Hindlimb muscle (tissue), 1 donor: ENCODE data around the gene PRKCE. TPM values are rescaled to one million over a fixed set of nuclear protein-coding genes. Genes with fewer than 3 reads are reported as not detected.

ENCODE experiments used
- DNase-seq: peaks from one replicate; pipeline ENCODE4 v3.0.0-alpha.2; 2013
- polyA plus RNA-seq: library from polyadenylated mRNA; unstranded; fragments of 120-200 nt; gene quantifications from one replicate; pipeline ENCODE4 v1.2.1, GENCODE V29; 2013; ENCODE audit not compliant: insufficient read length

PRKCE gene
- polyA plus RNA-seq, 1 donor: 4.6 TPM

DNA sequence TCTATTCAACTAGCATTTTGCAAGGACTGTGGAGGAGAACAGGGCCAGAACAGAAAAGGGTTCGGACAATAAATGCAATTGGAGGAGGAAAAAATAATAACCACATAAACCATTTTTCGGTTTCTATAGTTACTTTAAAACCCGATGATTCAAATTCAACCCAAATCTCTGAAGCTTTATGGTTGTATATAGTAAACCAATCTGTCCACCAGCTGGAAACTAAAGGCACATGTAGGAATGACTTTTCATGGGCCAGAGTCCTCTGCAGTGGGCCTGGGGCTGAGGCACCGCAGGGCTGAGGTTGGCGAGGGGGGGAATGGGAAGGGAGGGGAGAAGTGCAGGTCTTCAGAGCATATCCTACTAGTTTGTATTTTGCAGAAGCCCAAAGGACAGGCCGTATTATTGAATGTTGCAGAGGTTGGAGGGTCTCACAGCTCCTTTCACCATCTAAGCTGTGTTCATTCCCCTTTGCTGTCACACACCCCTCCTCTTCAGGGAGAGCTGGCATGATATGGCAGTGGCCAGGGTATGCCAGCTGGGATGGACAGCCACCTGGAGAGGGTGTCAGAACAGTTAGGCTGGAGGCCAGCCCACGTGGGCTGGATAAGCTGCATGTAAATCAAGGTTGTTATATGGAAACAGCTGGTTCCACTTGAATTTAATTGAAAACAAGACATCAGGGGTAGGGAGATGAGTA, 267.1 kb downstream of the PRKCE start:
- DNase-seq: no peak

DNA sequence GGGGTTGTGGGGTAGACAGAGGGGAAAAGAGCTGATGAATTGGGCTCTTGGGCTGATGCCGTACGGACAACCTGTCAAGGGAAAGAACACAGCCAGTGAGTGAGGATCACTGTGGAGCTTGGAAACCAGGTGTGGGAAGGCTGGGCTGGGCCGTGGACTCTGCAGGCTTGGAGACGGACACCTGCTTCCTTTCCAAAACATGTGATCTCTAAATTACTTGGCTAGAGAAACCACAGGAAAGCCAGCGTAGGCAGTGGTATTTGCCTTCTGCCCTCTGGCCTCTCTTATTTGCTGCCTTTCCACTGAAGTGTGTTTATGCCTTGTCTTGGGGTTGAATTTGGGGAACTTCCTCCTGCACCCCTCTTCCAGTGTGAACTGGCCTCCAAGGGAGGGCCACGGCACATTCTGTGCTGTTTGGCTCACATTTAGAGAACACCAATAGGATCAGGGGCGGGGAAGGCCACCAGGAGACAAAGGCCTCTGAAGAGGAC, 267.7 kb downstream of the PRKCE start:
- DNase-seq: no peak

DNA sequence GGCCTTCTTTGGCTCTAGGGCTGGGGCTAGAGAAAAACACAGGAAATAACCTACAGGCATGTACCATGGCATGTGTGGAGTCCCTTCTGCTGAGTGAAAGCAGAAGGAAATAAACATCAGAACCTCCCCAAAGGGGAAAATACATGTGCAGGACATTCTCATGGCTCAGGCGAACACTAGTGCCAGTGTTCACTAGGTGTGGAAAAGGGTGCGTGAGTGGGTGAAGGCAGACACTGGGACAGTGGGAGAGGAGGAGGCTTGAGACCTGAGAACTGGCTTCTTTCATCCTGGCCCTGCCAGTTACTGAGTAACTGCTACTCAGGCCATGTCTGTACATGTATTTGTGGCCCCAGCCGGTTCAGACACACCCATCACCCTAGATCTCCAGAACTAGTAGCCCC, 268.2 kb downstream of the PRKCE start:
- DNase-seq: no peak

DNA sequence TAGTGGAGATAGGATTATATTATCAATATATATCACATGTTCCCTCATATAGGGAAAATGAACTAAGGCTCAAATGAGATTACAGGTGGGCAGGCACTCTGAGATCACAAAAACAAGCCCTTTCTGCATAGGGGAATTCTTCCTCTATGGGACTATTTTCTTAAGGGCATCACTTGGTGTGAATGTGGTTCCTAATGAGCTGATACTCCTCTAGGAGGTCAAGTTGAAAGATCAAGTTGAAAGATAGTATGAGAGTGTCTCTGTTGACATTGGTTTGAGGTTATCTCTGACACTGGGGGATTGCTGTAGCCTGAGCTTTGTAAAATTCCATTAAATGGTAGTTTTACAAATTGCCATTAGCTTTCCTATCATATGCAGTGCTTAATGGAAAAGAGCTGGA, 270.4 kb downstream of the PRKCE start:
- no peak for DNase-seq

DNA sequence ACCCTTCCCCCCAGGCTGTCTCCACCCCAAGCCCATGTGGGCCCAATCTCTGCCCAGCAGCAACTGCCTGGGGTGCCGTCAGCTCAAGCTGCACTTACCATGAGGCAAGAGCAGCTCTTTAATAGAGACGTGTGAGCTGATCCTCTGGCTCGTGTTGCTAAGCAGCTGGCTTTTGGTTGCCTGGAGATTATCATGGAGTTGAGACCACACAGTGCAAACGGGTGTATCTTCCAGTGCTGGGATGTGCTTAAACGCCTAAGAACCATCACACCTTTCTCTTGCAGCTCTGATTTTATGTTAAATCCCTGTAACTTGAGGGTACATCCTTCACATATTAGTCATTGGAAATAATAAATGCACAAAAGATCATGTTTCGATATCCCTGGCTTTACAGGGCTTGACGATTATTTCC, 271.1 kb downstream of the PRKCE start:
- no peak for DNase-seq

DNA sequence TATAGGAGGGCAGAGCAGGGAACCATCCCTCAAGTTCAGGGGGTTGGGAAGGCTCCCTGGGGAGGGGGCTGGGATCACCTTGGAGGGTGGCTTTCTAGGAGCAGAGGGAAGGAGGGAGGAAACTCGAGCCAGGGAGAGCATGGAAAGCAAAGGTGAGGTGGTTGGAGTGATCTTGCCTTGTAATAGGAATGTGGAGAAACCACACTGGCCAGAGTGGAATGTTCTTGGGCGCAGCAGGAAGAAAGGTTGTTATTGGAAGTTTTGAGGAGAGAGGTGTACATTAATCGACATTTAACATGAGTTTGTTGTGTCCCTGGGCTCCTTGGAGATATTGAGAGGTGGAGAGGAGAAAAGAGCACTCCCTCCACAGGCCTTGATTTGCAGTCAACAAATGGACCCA, 272.2 kb downstream of the PRKCE start:
- DNase-seq: no peak

DNA sequence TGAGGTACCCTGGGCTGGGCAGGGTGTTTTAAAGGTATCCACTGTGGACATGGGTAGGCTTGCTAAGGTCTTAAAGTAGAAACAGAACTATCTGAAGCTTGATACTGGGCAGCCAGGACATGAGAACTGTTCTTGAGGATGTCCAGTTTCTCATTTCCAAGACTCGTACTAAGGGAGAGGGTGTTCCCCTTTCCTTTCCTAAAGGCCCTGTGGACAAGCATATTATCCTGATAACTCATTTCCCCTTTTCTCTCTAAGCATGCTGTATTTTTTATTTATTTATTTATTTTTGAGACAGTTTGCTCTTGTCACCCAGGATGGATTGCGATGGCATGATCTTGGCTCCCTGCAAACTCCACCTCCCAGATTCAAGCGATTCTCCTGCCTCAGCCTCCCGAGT, 273.6 kb downstream of the PRKCE start:
- no peak for DNase-seq

DNA sequence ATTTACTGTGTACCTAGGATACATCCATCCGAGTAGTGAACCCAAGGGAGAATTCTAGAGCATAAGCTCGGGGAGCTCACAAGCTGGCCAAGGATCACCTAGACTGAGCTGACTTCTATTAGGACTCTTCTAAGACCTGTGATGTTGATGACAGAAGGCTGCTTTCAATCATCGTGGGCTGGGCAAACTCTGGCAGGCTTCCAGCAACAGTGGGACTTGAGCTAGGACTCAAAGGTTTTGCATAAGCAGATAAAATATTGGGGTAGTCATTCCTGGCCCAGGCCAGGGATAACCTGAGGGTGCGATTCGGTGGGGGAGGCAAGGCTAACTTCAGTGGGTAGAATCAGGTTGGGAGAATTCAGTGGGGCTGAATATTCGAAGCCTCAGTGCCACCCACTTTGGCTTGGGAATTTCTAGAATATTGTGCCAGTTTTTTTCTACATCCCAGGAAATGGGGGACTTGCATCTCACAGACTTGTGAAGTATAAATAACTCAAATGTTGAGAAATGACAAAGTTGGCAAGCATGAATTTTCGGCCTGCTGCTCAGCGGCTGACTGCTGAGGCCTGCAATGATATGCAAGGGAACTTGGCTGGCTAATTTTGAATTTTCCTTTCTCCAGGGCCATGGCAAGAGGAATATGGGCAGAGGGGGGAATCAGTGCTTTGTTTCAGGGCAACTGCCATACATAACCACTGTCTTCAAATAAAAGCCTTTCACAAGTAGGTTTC, 274.3 kb downstream of the PRKCE start:
- DNase-seq: no peak

DNA sequence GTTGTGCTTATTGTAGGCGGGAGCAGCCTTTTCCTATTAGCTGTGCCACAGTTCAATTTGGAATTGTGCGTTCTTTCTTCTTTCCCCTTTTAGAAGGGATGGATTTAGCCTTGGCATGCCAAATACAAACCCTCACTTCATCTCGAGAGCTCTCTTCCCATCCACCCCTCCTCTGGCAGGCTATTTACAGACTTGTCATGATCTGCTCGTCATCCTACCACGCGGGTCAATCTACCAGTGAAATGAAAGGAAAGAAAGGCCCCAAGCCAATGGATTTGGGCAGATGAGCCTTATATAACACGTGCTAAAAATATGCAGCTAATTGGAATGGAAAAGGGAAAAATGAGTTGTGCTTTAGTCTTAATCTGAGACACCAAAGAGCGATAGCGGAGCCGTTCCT, 277.5 kb downstream of the PRKCE start:
- DNase-seq: no peak

DNA sequence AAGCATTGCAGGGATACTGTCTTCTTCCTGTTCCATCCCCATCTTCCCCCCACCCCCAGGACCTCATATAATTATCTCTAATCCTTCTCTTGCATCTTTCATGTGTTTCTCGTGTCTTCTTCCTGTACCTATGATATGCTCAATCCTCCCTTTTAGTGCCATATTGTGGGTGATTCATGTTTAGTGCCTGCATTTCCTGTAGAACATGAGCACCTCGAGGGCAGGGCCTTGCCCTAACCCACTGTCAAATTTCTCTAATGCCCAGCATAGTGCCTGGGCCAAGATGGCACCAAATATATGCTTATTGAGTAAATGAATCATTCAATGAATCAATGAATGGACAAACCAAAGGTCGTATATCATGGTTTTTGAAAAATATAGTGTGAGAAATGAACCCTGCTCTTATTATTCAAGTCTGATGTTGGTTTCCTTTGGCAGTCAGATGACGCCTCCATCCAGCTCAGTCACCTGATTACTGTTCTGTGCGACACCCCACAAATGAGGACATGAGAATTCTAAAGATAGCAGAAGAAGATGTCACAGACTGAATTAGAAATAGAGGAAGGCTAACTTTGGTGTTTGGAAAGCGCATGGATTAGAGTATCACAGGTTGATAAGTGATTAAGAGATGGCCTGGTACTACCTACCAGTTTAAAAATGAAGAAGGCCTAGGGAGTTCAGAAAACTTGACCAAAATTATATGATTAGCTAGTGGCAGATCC, 278.4 kb downstream of the PRKCE start:
- DNase-seq: no peak

DNA sequence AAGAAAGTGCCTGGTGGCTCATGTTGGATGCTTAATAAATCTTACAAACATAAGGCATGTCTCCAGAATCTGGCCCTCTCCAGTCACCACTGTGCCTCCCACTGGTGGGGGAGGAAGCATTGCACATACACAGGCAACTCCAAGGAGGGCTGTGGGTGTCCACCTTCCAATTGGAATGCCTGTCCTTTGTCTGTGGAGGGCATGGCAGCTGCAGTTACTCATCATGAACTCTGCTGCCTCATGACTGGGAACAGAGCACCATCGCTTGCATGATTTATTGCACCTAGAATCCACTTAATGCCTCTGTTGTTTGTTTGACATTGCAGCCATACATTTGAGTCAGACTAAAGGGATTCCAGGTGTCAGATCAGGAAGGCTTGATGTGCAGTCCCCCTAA, 278.9 kb downstream of the PRKCE start:
- no peak for DNase-seq

DNA sequence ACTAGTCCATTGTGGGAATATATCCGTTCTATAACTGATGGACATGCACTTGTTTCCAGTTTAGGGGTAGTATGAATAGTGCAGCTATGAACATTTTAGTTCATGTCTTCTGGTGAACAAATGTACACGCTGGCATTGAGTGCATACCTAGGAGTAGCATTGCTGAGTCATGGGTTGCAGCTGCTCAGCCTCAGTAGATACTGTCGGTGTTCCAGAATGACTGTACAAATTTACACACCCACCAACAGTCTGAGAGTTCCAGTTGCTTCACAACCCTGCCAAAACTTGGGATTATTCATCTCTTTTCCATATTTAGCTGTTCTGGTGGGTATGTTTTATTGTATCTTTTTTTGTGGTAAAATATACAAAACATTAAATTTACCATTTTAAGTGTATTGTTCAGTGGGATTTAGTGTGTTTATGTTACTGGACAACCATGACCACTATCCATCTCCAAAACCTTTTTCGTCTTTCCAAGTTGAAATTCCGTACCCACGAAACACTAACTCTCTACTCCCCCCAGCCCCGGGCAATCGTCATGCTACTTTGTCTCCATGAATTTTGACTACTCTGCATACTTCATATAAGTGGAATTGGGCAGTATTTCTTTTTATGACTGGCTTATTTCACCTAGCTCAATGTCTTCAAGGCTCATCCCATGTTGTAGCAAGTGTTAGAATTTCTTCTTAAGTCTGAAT, 281.0 kb downstream of the PRKCE start:
- DNase-seq: no peak

DNA sequence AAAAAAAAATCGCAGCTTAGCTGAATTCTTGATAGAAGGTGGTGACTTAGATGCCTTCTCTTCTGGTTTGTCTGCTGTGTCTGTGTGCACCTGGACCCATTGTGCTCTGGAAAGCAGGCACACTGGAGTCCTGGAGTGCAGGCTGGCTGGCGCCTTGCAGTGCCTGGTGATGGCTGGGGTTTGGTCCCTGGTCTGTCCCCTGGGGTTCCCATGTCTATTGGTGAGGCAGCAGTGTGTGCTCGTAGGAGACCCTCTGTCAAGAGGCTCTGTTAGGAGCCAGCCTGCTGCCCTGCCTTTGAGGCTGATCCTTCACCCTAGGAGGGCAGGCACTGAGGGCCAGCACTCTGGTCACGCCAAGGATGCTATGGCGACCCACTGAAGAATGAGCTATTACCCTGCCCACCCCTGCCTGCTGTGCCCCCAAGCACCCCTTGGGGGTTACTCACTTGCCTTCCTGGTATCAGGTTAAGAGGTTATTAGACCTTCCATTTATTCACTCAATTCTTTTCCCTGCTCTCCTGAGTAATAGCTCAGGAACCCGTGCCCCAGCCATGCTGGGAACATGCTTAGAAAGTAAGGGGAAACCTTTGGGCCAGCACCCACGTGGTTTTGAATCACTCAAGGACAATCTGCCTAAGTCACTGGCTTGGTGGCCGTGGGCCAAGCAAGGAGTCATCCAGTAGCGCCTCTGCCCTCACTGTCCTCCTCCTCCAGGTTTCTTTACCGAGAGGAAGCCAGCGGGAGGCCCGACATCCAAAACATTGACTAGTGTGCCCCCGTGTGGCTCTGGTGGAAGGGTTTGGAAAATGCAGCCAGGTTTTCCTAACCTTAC, 284.5 kb downstream of the PRKCE start:
- DNase-seq: peak; percentile 86

DNA sequence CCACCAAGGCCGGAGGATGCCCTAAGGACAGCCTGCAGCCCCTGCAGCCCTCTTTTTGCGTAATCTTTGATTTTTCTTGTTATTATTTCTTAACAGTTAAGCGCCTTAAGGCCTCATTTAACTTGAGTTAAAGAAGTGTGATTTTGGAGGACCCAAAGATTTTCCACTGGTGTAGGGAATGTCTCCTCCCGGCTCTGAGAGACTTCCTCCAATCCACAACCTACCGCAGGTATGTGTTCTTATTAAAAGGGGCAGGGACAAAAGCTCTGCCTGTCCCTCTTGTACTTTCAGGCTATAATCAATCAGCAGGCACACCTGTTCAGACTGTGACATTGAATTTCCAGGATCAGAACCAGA, 285.1 kb downstream of the PRKCE start:
- no peak for DNase-seq

DNA sequence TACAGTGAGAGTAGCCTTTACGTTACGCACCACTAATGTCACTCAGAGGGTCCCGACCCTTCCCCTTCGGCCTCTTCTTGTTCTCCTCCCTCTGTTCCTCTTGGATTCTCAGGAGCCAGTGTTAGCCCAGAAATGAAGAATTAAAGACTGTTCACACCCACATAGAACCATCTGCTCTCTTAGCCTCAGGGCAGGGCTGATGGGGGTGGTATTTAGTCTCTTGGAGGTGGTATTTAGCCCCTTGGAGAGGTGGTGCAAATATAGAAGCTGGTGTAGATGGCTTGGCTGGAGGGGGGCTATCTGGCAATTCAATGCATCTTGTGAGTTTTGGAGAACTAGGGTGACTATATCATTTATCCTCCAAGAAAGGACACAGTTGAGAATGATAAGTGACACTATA, 286.5 kb downstream of the PRKCE start:
- DNase-seq: no peak

DNA sequence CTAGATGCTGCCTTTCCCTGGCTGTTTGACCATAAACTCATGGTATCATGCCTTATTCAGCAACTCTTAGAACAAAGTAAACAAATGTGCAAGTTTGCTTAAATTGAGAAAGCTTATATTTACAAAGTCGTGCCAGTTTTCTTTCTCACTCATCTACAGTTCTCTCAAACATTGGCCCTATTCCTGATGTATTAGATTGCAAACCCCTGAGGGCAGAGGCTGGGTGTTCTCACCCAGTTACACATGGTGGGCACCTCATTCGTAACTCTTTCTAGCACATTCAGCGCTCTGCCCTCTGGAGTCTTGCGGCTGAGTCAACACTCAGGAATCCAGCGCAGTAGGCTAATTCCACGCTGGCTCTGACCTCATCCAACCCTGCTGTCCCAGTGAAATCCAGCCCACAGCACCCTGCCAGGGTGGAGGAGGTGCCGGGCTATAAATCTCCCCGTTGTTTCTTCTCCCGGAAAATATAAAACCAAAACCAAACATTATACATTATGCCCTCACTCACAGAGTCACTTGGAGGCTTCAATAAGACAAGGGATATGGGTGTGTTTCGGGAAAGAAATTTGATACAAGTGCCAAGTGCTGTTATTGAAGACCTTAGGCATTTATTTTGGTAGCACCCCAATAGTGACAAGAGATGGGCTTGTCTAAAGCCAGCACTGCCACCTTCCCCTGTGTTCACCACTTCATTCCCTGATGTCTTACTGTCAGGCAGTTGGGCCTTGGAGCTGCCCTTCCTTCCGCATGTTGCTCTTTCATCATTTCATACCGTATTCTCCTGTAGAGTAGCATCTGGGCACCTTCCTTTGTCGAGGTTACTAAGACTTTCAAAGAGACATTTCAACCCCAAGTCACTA, 287.4 kb downstream of the PRKCE start:
- DNase-seq: no peak

DNA sequence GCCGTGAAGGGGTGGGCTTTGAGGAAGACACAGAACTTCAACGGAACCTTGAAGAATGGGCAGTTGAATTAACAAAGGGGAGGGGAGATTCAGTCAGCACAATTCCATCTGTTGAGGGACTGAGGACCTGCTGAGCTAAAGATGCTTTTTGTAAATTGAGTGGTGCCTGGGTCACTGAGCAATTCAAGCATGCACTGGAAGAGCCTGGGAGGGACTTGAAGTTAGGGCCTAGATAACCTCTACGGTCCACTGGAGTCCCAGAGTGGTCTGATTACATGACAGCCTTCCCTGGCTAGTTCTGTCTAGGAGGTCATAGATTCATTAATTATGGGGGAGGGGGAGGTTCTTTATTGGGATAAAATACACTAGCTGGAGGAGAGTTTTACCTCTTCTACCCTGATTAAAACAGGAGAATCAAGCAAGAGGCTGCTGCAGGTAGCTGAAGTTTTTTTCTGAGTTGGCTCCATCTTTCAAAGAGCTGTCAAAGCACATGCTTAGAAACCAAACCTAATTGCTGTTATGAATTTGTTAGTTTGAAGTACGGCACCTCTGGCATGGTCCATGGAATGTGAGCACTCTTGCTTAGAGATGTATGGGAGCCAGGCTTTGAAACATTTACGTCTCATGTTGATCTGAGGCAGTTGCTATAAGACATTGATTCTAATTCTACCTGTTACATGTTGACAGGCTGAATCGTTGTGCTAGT, 290.2 kb downstream of the PRKCE start:
- no peak for DNase-seq

DNA sequence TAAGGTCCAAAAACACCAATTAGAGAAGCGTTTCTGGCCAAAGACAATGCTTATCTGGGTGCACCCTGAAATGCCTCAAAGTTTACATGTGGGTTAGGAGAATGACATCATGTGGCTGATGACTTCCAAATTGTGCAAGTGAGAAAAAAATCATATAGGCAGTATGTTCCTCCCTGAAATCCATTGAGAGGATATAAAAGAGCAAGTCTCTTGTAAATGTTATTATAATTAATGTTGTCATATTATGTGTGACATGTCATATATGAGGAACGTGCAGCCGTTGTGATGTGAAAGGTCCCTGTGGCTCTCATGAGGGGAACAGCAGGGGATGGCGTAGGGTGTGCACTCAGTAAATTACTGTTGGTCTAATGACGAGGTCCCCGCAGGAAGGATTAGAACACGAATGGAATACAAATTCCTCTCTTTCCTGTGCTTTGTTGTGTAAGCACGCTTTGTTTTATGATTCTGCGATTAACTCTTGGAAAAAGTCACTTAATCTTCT, 290.8 kb downstream of the PRKCE start:
- no peak for DNase-seq

DNA sequence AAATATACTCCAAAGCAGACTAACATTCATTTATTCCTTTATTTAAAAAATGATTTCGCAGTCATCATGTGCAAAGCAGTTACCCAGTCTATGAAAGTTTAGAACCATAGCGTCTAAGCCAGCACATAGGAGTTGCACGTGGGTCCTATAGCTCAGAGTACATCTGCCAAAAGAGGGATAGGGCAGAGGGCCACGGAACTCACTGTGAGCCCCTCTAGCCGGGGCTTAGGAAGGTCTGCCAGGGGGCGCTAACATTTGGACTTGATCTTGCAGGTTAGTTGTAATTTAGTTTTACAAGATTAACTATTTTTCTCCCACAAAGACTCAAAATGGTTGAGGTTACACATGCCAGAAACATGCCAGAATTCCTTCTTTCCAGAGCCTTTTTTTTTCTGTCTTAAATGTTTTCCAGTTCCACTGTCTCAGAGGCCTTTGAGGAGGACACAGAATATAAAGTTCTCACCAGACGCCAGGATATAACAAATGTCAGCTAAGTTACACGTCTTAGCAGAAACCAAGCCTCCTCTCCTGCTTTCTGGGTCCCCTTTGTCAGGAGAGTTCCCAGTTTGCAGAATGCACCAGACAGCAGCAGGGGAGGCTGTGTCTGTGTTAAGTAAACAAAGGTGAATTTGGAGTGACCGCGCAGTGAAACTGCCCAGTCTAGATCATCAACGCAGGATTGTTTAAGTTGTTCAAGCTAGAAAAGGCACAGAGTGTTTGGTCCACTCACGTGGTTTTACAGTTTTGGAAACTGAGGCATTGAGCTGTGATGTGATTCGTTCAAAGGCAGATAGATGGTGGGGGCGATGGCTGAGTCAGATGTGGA, 292.0 kb downstream of the PRKCE start:
- DNase-seq: no peak
